ENCODE results near the gene E2F4.
A peak's percentile ranks its signal among the peaks of the same experiment; 100 is the strongest.

Gene E2F4

GRCh38 chr16:67211674-67212073, 19.7 kb downstream of the E2F4 start:
- DNase-seq, result no peak

- no peak for DNase-seq
These were observed 20.8 kb downstream of the E2F4 start for GRCh38 chr16:67212766-67213165.

GRCh38 chr16:67213197-67214019, 21.5 kb downstream of the E2F4 start:
- DNase-seq, result no peak

- DNase-seq, result no peak
These were observed 23.8 kb downstream of the E2F4 start for GRCh38 chr16:67215706-67216105.

- no peak for DNase-seq
These were observed 24.9 kb downstream of the E2F4 start for GRCh38 chr16:67216612-67217490.

- no peak for DNase-seq
These were observed 32.0 kb downstream of the E2F4 start for GRCh38 chr16:67223992-67224391.

- DNase-seq, result no peak
These were observed 34.4 kb downstream of the E2F4 start for GRCh38 chr16:67226295-67226803.

- peak; percentile 94 for DNase-seq
These were observed 35.0 kb downstream of the E2F4 start, which contains the start of gene TMEM208 for GRCh38 chr16:67226804-67227566. Gene TMEM208, plus strand, starts transcription at chr16:67227130. Its CDS starts 89 bp downstream, at chr16:67227219.

- DNase-seq, result no peak
These were observed 35.6 kb downstream of the E2F4 start for GRCh38 chr16:67227567-67227921.

GRCh38 chr16:67228034-67228785, 36.3 kb downstream of the E2F4 start:
- DNase-seq, result no peak

- DNase-seq, result no peak
These were observed 37.0 kb downstream of the E2F4 start for GRCh38 chr16:67228905-67229304.

- no peak for DNase-seq
These were observed 38.2 kb downstream of the E2F4 start for GRCh38 chr16:67229906-67230808.

- no peak for DNase-seq
These were observed 39.1 kb downstream of the E2F4 start for GRCh38 chr16:67230809-67231660.

GRCh38 chr16:67233596-67233995, 41.6 kb downstream of the E2F4 start:
- no peak for DNase-seq

- no peak for DNase-seq
These were observed 42.2 kb downstream of the E2F4 start for GRCh38 chr16:67234180-67234597.

- DNase-seq, result no peak
These were observed 44.0 kb downstream of the E2F4 start for GRCh38 chr16:67235816-67236562.

- DNase-seq, result peak; percentile 31
These were observed 44.8 kb downstream of the E2F4 start for GRCh38 chr16:67236563-67237395.
